Brain microvascular endothelial cell (primary cell): ENCODE measurements around the gene SCGB1C2.
"Not testable (repeated sequence)": the region's sequence is repeated elsewhere in the genome, so short reads cannot be mapped to it uniquely, and the experiment has no call there.

Experiments used
- DNase-seq: peaks from one replicate; pipeline ENCODE4 v3.0.0-alpha.2; 2020
- H3K27ac ChIP-seq: fragments of 250-450 bp; sonication (Bioruptor Pico); 2 replicates; pipeline ENCODE4 v1.5.1; 2020; ENCODE audit warnings: mild to moderate bottlenecking, moderate library complexity
- H3K27me3 ChIP-seq: fragments of 250-450 bp; sonication (Bioruptor Pico); replicated peaks from 2 replicates; pipeline ENCODE4 v1.5.1; 2020; ENCODE audit warnings: mild to moderate bottlenecking
- H3K36me3 ChIP-seq: fragments of 250-450 bp; sonication (Bioruptor Pico); replicated peaks from 2 replicates; pipeline ENCODE4 v1.5.1; 2020; ENCODE audit warnings: mild to moderate bottlenecking
- H3K4me3 ChIP-seq: 2 replicates; pipeline ENCODE4 v1.5.1; 2011; ENCODE audit warnings: low read depth, mild to moderate bottlenecking, control low read depth, low read length, moderate library complexity
- in situ Hi-C: cut with HindIII; loops from 2 replicates; pipeline ENCODE4 v1.10.0; 2017; ENCODE audit warnings: low sequenced_read_pairs, low pct_ligation_motif_present
- TF ChIP-seq, protein P1 (sequence below): IDR thresholded peaks from 2 replicates; pipeline ENCODE4 v1.5.1; 2011; ENCODE audit warnings: low read depth, mild to moderate bottlenecking, moderate library complexity, low read length, control low read depth, inconsistent platforms; ENCODE audit errors: missing control alignments

Gene SCGB1C2

DNA sequence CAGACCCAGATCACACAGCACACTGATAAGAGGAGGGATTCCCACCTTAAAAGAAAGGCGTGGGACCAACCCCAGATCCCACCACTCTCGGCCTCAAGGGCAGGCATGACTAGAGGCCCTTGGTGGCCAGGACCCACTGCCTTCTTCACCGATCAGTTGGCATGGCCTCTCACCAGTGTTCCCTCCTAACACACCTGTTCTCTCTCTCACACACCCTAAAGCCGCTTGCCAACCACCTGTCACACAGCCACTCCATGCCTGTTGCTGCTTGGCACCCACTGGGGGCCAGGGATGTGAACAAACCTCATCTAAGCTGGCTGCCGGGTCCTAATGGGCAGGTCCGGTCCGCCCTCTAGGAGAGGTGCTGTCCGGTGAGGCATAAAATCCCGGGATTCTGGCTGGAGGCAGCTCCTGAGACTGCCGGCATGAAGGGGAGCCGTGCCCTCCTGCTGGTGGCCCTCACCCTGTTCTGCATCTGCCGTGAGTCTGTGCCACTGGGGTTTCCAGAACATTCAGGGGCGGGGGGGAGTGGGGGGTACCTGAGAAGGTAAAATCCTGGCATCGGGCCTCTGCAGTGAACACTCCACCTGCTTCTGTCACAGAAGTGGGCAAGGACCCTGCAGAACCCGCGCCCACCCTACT, at the start of gene SCGB1C2:
Gene SCGB1C2 (plus strand): TSS at position 404 of the 642 bp plus-strand sequence. CDS start 22 bp downstream, at position 426.
- H3K4me3 ChIP-seq, H3K27ac ChIP-seq, H3K36me3 ChIP-seq, in situ Hi-C loops, DNase-seq, H3K27me3 ChIP-seq: not testable (repeated sequence)

DNA sequence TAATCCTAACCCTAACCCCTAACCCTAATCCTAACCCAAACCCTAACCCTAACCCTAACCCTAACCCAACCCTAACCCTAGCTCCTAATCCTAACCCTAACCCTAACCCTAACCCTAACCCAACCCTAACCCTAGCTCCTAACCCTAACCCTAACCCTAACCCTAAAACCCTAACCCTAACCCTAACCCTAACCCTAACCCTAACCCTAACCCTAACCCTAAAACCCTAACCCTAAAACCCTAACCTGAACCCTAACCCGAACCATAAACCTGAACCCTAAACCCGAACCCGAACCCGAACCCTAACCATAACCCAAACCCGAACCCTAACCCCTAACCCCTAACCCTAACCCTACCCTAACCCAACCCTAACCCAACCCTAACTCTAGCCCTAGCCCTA, 24.3 kb upstream of the SCGB1C2 start:
- in situ Hi-C loops, DNase-seq, H3K27ac ChIP-seq, H3K4me3 ChIP-seq, H3K27me3 ChIP-seq, H3K36me3 ChIP-seq: not testable (repeated sequence)

DNA sequence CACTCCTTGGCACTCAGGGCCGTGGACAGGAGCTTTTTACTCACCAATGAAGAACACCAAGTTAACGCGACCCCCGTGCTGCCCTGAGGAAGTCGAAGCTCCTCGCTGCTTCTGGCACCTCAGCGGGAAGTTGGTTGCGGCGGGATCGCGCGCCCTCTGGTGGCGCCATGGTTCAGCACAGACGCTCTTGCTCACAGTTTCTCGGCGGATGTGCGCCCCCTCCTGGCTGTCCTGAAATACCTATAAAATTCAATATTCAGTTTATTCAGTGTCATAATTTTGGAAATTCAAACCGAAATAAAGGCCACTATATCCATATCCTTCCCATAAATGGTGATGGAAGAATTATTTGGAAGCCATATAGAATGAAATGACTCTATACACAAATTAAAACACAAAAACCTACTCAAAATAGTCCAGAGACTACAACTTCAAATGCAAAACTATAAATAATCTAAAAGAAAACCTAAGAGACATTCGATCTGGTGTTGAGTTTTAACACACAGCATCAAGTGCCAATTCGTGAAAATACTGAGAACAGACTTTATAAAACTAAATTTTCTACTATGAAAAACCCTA, 18.9 kb upstream of the SCGB1C2 start:
- H3K4me3 ChIP-seq, in situ Hi-C loops, H3K36me3 ChIP-seq, H3K27me3 ChIP-seq, H3K27ac ChIP-seq, DNase-seq: not testable (repeated sequence)
- TF ChIP-seq, protein P1, sequence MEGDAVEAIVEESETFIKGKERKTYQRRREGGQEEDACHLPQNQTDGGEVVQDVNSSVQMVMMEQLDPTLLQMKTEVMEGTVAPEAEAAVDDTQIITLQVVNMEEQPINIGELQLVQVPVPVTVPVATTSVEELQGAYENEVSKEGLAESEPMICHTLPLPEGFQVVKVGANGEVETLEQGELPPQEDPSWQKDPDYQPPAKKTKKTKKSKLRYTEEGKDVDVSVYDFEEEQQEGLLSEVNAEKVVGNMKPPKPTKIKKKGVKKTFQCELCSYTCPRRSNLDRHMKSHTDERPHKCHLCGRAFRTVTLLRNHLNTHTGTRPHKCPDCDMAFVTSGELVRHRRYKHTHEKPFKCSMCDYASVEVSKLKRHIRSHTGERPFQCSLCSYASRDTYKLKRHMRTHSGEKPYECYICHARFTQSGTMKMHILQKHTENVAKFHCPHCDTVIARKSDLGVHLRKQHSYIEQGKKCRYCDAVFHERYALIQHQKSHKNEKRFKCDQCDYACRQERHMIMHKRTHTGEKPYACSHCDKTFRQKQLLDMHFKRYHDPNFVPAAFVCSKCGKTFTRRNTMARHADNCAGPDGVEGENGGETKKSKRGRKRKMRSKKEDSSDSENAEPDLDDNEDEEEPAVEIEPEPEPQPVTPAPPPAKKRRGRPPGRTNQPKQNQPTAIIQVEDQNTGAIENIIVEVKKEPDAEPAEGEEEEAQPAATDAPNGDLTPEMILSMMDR, result peak; percentile 40

DNA sequence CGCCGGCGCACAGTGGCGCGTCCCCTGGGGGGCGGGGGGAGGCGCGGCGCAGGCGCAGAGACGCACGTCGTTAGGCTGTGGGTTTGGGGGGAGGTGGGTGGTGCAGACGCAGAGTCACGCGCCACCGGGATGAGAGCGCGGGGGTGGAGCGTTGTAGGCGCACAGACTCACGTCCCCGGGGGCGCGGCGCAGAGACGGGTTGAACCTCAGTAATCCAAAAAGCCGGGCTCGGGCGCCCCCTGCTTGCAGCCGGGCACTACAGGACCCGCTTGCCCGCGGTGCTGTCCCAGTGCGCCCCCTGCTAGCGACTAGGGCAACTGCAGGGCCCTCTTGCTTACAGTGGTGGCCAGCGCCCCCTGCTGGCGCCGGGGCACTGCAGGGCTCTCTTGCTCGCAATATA, 3.4 kb upstream of the SCGB1C2 start:
- DNase-seq, H3K36me3 ChIP-seq, in situ Hi-C loops, H3K4me3 ChIP-seq, H3K27ac ChIP-seq, H3K27me3 ChIP-seq: not testable (repeated sequence)

DNA sequence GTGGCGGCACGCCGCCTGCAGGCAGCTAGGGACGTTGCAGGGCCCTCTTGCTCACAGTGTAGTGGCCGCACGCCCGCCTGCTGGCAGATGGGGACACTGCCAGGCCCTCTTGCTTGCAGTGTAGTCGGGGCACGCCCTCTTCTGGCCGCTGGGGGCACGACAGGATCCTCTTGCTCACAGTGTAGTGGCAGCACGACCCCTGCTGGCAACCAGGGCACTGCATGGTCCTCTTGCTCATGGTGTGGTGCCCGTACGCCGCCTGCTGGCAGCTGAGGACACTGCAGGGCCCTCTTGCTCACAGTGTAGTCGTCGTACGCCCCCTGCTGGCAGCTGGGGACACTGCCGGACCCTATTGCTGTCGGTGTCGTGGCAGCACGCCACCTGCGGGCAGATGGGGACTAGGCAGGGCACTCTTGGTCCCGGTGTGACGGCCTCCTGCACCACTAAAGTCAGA, 3.0 kb upstream of the SCGB1C2 start:
- DNase-seq, H3K4me3 ChIP-seq, H3K36me3 ChIP-seq, H3K27ac ChIP-seq, in situ Hi-C loops, H3K27me3 ChIP-seq: not testable (repeated sequence)
- TF ChIP-seq, protein P1, result peak; percentile 10

DNA sequence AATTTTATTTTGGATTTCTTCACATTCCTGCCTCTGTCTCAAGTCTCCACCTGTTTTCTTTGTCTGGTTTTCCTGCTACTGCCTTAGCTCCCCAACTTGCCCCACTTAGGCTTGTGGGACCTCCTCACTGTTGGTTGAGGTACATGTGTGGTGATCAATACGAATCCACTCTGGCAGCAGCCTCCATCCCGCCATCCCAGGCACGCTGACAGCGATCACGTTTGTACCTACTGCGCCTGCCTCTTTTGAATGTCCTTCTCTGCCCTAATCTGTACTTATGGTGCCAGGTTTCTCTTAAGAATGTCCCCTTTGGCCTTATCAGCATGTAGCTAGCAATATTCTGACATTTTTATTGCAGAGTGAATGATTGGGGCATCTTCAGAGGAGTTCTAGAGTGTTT, 2.3 kb upstream of the SCGB1C2 start:
- H3K27ac ChIP-seq, H3K4me3 ChIP-seq, DNase-seq, H3K27me3 ChIP-seq, H3K36me3 ChIP-seq, in situ Hi-C loops: not testable (repeated sequence)

DNA sequence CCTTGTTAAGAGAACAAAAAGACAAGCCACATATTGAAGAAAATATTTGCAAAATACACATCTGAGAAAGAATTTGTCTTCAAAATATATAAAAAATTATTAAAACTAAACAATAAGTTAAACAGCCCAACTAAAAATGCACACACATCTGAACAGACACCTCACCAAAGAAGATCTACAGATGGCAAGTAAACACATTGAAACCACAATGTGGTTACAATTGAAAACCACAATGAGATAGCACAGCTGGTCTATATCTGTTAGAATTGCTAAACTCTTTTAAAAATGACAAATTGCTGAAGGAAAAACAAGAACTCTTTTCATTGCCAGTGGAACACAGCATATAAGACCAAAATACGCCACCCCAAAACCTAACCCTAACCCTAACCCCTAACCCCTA, 1.5 kb upstream of the SCGB1C2 start:
- in situ Hi-C loops, DNase-seq, H3K4me3 ChIP-seq, H3K36me3 ChIP-seq, H3K27ac ChIP-seq, H3K27me3 ChIP-seq: not testable (repeated sequence)

DNA sequence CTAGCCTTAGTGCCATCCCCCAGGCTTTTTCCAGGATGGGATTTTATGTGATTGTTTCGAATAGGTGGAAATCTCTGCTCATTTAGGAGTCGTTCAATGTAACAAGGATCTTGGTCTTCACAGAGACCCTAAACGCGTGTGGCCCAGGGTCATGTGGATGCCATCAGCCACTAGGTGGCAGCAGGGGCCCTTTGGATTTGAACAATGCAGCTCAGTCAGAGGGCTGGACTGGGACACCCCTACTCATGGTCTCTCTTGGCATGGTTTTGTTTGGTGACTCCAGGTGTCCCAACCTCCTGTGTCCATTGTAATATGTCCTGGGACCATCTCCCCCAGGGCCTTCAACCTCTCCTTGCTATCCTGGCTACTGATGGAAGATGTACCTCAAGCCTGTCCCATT, 838 bp upstream of the SCGB1C2 start:
- peak; percentile 62 for DNase-seq
- TF ChIP-seq, protein P1, result peak; percentile 41
- in situ Hi-C loops, result not testable (repeated sequence)

DNA sequence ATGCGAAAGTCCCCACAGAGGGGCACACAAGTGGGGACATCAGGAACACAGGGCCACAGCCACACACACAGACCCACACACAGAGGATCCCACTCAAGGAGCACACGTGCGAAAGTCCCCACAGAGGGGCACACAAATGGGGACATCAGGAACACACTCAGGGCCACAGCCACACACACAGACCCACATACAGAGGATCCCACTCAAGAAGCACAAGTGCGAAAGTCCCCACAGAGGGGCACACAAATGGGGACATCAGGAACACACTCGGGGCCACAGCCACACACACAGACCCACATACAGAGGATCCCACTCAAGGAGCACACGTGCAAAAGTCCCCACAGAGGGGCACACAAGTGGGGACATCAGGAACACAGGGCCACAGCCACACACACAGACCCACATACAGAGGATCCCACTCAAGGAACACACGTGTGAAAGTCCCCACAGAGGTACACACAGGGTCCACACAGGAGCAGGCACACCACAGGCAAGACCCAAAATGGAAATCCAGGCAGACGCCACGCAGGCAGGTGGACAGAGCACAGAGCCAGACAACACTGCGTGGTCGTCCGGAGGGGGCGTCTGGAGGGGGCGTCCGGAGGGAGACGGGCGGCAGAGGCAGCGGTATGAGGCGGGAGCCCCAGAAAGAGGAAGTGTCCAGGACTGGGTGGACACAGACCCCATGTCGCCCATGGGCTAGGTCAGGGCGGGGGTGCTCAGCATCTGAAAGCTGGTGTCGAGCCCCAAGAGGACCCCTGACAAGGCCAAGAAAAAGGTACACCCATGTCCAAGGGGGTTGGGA, 2.2 kb downstream of the SCGB1C2 start:
- H3K4me3 ChIP-seq, H3K27ac ChIP-seq, H3K27me3 ChIP-seq, in situ Hi-C loops, DNase-seq, H3K36me3 ChIP-seq: not testable (repeated sequence)

More for the DNA sequence above, 838 bp upstream of the SCGB1C2 start:
- not testable (repeated sequence) for H3K36me3 ChIP-seq, H3K27me3 ChIP-seq, H3K27ac ChIP-seq, H3K4me3 ChIP-seq
